Large intestine (tissue), 12 donors: ENCODE measurements around the gene VPS13C. TPM values are rescaled to one million over a fixed set of nuclear protein-coding genes. Genes with fewer than 3 reads are reported as not detected.

Source experiments
- DNase-seq, 2 donors: peaks; one replicate each; pipeline versions ENCODE4 v3.0.0 to v3.0.0-alpha.2; 2013
- H3K27ac ChIP-seq: one replicate; pipeline ENCODE4 v1.5.1; 2013; ENCODE audit warnings: low read length
- H3K27me3 ChIP-seq: 2 replicates; pipeline ENCODE4 v1.6.1; 2013; ENCODE audit warnings: low read length; ENCODE audit not compliant: control insufficient read depth, insufficient read depth
- H3K36me3 ChIP-seq: 2 replicates; pipeline ENCODE4 v1.6.1; 2013; ENCODE audit warnings: low read length; ENCODE audit not compliant: control insufficient read depth, insufficient read depth
- H3K4me1 ChIP-seq: one replicate; pipeline ENCODE4 v1.6.1; 2013; ENCODE audit warnings: low read length; ENCODE audit not compliant: control insufficient read depth, insufficient read depth
- H3K4me3 ChIP-seq: one replicate; pipeline ENCODE4 v1.5.1; 2013; ENCODE audit warnings: low read length
- H3K9me3 ChIP-seq: one replicate; pipeline ENCODE4 v1.6.1; 2013; ENCODE audit warnings: mild to moderate bottlenecking, low read depth, low read length, moderate library complexity; ENCODE audit not compliant: control insufficient read depth
- WGBS: methylation state at CpG from one replicate; pipeline ENCODE4 v1.1.5; 2013; ENCODE audit warnings: low lambda C conversion rate; ENCODE audit not compliant: insufficient coverage; 5-methylcytosine and 5-hydroxymethylcytosine counted together
- long read RNA-seq, 11 donors: transcript quantifications; one replicate each; lab custom pipeline, GENCODE V29; 2026
- polyA plus RNA-seq: library from polyadenylated mRNA; unstranded; fragments of 120-200 nt; gene quantifications from one replicate; pipeline ENCODE4 v1.2.1, GENCODE V29; 2013

The VPS13C gene
- polyA plus RNA-seq: 61.6 TPM
- long read RNA-seq, donor 1, partial matches to known transcripts: 0 of 1 reads
- long read RNA-seq, donor 1, other reads (novel, unspliced or antisense): 0 of 1 reads
- long read RNA-seq, donor 2: 0 reads
- long read RNA-seq, donor 3: 0 reads
- long read RNA-seq, donor 4: 0 reads
- long read RNA-seq, donor 5, partial matches to known transcripts: 0 of 1 reads
- long read RNA-seq, donor 5, other reads (novel, unspliced or antisense): 0 of 1 reads
- long read RNA-seq, donor 6, partial matches to known transcripts: 0 of 1 reads
- long read RNA-seq, donor 6, other reads (novel, unspliced or antisense): 0 of 1 reads
- long read RNA-seq, donor 7: 0 reads
- long read RNA-seq, donor 8, partial matches to known transcripts: 0 of 2 reads
- long read RNA-seq, donor 8, other reads (novel, unspliced or antisense): 0 of 2 reads
- long read RNA-seq, donor 9: 0 reads
- long read RNA-seq, donor 10, partial matches to known transcripts: 0 of 3 reads
- long read RNA-seq, donor 10, other reads (novel, unspliced or antisense): 0 of 3 reads
- long read RNA-seq, donor 11, partial matches to known transcripts: 0 of 3 reads
- long read RNA-seq, donor 11, other reads (novel, unspliced or antisense): 0 of 3 reads

GRCh38 chr15:62060113-62060895, at the start of gene VPS13C:
VPS13C (minus strand) TSS chr15:62060447; CDS start chr15:62060374, 73 bp downstream.
- Histone ChIP-seq H3K4me1 (peaks cover 19% of the 10 kb centered on the region), H3K27ac (peak within 1 kb of the TSS; percentile 97), H3K9me3 (no peaks in the 10 kb centered on the region), H3K4me3 (peak within 1 kb of the TSS; percentile 98), H3K27me3 (peaks cover 4% of the 10 kb centered on the region), H3K36me3 (no peaks in the 10 kb centered on the region)
- no CpG with 5 or more reads among the region's 73 CpGs for WGBS
- peak; percentile 96 to 98 for DNase-seq

- H3K36me3 ChIP-seq: no peaks in the 10 kb centered on the region
- peak overlapping the region; percentile 68 for H3K27ac ChIP-seq
- H3K27me3 ChIP-seq: no peaks in the 10 kb centered on the region
- H3K4me3 ChIP-seq: no peak overlapping the region
- no peaks in the 10 kb centered on the region for H3K9me3 ChIP-seq
- peaks cover 46% of the 10 kb centered on the region for H3K4me1 ChIP-seq
- no peak for DNase-seq
- no CpG with 5 or more reads among the region's 1 CpG for WGBS
These were observed 49.2 kb upstream of the VPS13C start for GRCh38 chr15:62109437-62109836.

- H3K27ac ChIP-seq: no peak overlapping the region
- H3K4me3 ChIP-seq: no peak overlapping the region
- 75% methylated on average over 1 of the region's 2 CpGs for WGBS
These were observed 48.2 kb upstream of the VPS13C start for GRCh38 chr15:62108411-62108810.

GRCh38 chr15:62107571-62108121, 47.4 kb upstream of the VPS13C start:
- H3K27me3 ChIP-seq: no peaks in the 10 kb centered on the region
- H3K36me3 ChIP-seq: no peaks in the 10 kb centered on the region
- WGBS: no CpG with 5 or more reads among the region's 2 CpGs
- no peaks in the 10 kb centered on the region for H3K9me3 ChIP-seq
- H3K4me3 ChIP-seq: no peak overlapping the region
- H3K4me1 ChIP-seq: peaks cover 35% of the 10 kb centered on the region
- DNase-seq: peak; percentile 35 to 82
- H3K27ac ChIP-seq: peak overlapping the region; percentile 33

More at GRCh38 chr15:62108411-62108810, 48.2 kb upstream of the VPS13C start:
- no peak for DNase-seq
- Histone ChIP-seq H3K27me3 (no peaks in the 10 kb centered on the region), H3K36me3 (no peaks in the 10 kb centered on the region), H3K4me1 (peaks cover 41% of the 10 kb centered on the region), H3K9me3 (no peaks in the 10 kb centered on the region)

GRCh38 chr15:62106096-62106495, 45.8 kb upstream of the VPS13C start:
- peaks cover 21% of the 10 kb centered on the region for H3K4me1 ChIP-seq
- no peaks in the 10 kb centered on the region for H3K36me3 ChIP-seq
- no peak overlapping the region for H3K27ac ChIP-seq
- H3K9me3 ChIP-seq: no peaks in the 10 kb centered on the region
- no peak overlapping the region for H3K4me3 ChIP-seq
- DNase-seq: no peak
- no peaks in the 10 kb centered on the region for H3K27me3 ChIP-seq
- WGBS: no CpG with 5 or more reads among the region's 3 CpGs

- H3K27ac ChIP-seq: no peak overlapping the region
- WGBS: 100% methylated on average over 1 of the region's 11 CpGs
These were observed 45.0 kb upstream of the VPS13C start for GRCh38 chr15:62105266-62105665.

GRCh38 chr15:62104846-62105245, 44.6 kb upstream of the VPS13C start:
- H3K36me3 ChIP-seq: no peaks in the 10 kb centered on the region
- no peaks in the 10 kb centered on the region for H3K27me3 ChIP-seq
- H3K9me3 ChIP-seq: no peaks in the 10 kb centered on the region
- no peak for DNase-seq
- no CpG with 5 or more reads among the region's 5 CpGs for whole genome bisulfite sequencing
- peaks cover 13% of the 10 kb centered on the region for H3K4me1 ChIP-seq
- H3K27ac ChIP-seq: no peak overlapping the region
- no peak overlapping the region for H3K4me3 ChIP-seq

More at GRCh38 chr15:62105266-62105665, 45.0 kb upstream of the VPS13C start:
- Histone ChIP-seq H3K36me3 (no peaks in the 10 kb centered on the region), H3K27me3 (no peaks in the 10 kb centered on the region), H3K9me3 (no peaks in the 10 kb centered on the region), H3K4me3 (no peak overlapping the region), H3K4me1 (peaks cover 15% of the 10 kb centered on the region)
- no peak for DNase-seq

- no peaks in the 10 kb centered on the region for H3K36me3 ChIP-seq
- no peak overlapping the region for H3K27ac ChIP-seq
- H3K4me1 ChIP-seq: peaks cover 11% of the 10 kb centered on the region
- no peak for DNase-seq
- no peak overlapping the region for H3K4me3 ChIP-seq
- no peaks in the 10 kb centered on the region for H3K27me3 ChIP-seq
- no peaks in the 10 kb centered on the region for H3K9me3 ChIP-seq
- WGBS: no CpG with 5 or more reads among the region's 3 CpGs
These were observed 44.2 kb upstream of the VPS13C start for GRCh38 chr15:62104401-62104800.

- Histone ChIP-seq H3K27ac (no peak overlapping the region), H3K9me3 (no peaks in the 10 kb centered on the region), H3K27me3 (no peaks in the 10 kb centered on the region), H3K36me3 (no peaks in the 10 kb centered on the region), H3K4me3 (no peak overlapping the region), H3K4me1 (peaks cover 8% of the 10 kb centered on the region)
- DNase-seq: no peak
- WGBS: 100% methylated on average over 1 of the region's 7 CpGs
These were observed 43.2 kb upstream of the VPS13C start for GRCh38 chr15:62103431-62103830.

- no peaks in the 10 kb centered on the region for H3K36me3 ChIP-seq
- no peaks in the 10 kb centered on the region for H3K4me1 ChIP-seq
- WGBS: 72% methylated on average over 2 of the region's 7 CpGs
- no peaks in the 10 kb centered on the region for H3K9me3 ChIP-seq
- H3K27me3 ChIP-seq: no peaks in the 10 kb centered on the region
- DNase-seq: no peak
- H3K27ac ChIP-seq: no peak overlapping the region
- H3K4me3 ChIP-seq: no peak overlapping the region
These were observed 38.9 kb upstream of the VPS13C start for GRCh38 chr15:62099094-62099601.
